OCI-LY7 (cell line): ENCODE results near the gene THSD7A. TPM values are rescaled to one million over a fixed set of nuclear protein-coding genes. Genes with fewer than 3 reads are reported as not detected.

Source experiments
- BruUV-seq: library from RNA; stranded (reverse); fragments of 400-500 nt; replicated peaks from 2 replicates; lab custom pipeline; 2021; lab: Mats Ljungman, UMichigan
- CTCF ChIA-PET: fragments of 300-600 bp; sonication (Branson Sonifier 250); formaldehyde crosslinking; loops from one replicate; lab custom pipeline; 2022; ENCODE audit warnings: antibody characterized with exemption; ENCODE audit not compliant: unreplicated experiment; lab: Charles Lee
- POLR2A ChIA-PET: fragments of 300-600 bp; sonication (Branson Sonifier 250); formaldehyde crosslinking; loops from one replicate; lab custom pipeline; 2022; ENCODE audit warnings: antibody characterized with exemption; lab: Charles Lee
- DNase-seq: peaks from one replicate; pipeline ENCODE4 v3.0.0-alpha.2; 2015; ENCODE audit warnings: low spot score
- H2AFZ ChIP-seq: fragments of 200-600 bp; sonication (generic), shearing (Covaris generic); 2 replicates; pipeline ENCODE4 v1.6.1; 2014; ENCODE audit warnings: mild to moderate bottlenecking, antibody characterized with exemption, low read length, moderate library complexity
- H3K27ac ChIP-seq: fragments of 200-600 bp; sonication (generic); 2 replicates; pipeline ENCODE4 v1.5.1; 2014; ENCODE audit warnings: mixed run types, low read depth, mild to moderate bottlenecking, moderate library complexity, low read length, inconsistent platforms; ENCODE audit not compliant: poor library complexity, severe bottlenecking
- H3K36me3 ChIP-seq: fragments of 200-600 bp; sonication (generic); 2 replicates; pipeline ENCODE4 v1.6.1; 2014; ENCODE audit warnings: mild to moderate bottlenecking, antibody characterized with exemption, low read length, moderate library complexity, mixed read lengths; ENCODE audit not compliant: insufficient read depth
- H3K4me1 ChIP-seq: fragments of 200-600 bp; sonication (generic); 2 replicates; pipeline ENCODE4 v1.5.1; 2014; ENCODE audit warnings: mild to moderate bottlenecking, low read length; ENCODE audit not compliant: insufficient read depth, poor library complexity, severe bottlenecking
- H3K4me2 ChIP-seq: fragments of 200-600 bp; sonication (generic); 2 replicates; pipeline ENCODE4 v1.6.1; 2014; ENCODE audit warnings: mild to moderate bottlenecking, low read length
- H3K4me3 ChIP-seq: fragments of 200-600 bp; sonication (generic); 2 replicates; pipeline ENCODE4 v1.5.1; 2014; ENCODE audit warnings: mild to moderate bottlenecking, low read depth, low read length; ENCODE audit not compliant: poor library complexity, severe bottlenecking
- H3K79me2 ChIP-seq: fragments of 200-600 bp; sonication (generic); 2 replicates; pipeline ENCODE4 v1.6.1; 2016; ENCODE audit warnings: low read depth, mild to moderate bottlenecking, low read length, moderate library complexity, mixed read lengths; ENCODE audit not compliant: insufficient read depth
- H3K9me2 ChIP-seq: fragments of 200-600 bp; sonication (generic); 2 replicates; pipeline ENCODE4 v1.6.1; 2016; ENCODE audit warnings: mild to moderate bottlenecking, low read length, mixed read lengths; ENCODE audit not compliant: insufficient read depth
- H3K9me3 ChIP-seq: fragments of 200-600 bp; sonication (generic); 2 replicates; pipeline ENCODE4 v1.6.1; 2014; ENCODE audit warnings: mild to moderate bottlenecking, mixed run types, low read length, mixed read lengths
- H4K20me1 ChIP-seq: fragments of 200-600 bp; sonication (generic); 2 replicates; pipeline ENCODE4 v1.6.1; 2014; ENCODE audit warnings: mild to moderate bottlenecking, antibody characterized with exemption, low read length, moderate library complexity, mixed read lengths; ENCODE audit not compliant: insufficient read depth
- CTCF ChIP-seq: fragments of 200-600 bp; sonication (generic); conservative IDR thresholded peaks from 2 replicates; pipeline ENCODE4 v1.5.1; 2014; ENCODE audit warnings: mild to moderate bottlenecking, antibody characterized with exemption, low read length, moderate library complexity, mixed read lengths
- EZH2phosphoT487 ChIP-seq: fragments of 200-600 bp; sonication (generic); IDR thresholded peaks from 2 replicates; pipeline ENCODE4 v1.6.1; 2018; ENCODE audit warnings: low read depth, borderline replicate concordance, mild to moderate bottlenecking, mixed run types, antibody characterized with exemption, low read length, moderate library complexity, mixed read lengths
- intact Hi-C: fragments of 100-400 bp; cut with micrococcal nuclease; formaldehyde crosslinking; loops from one replicate; pipeline ENCODE4 v1.10.0; 2022; ENCODE audit not compliant: unreplicated experiment
- total RNA-seq, 2 experiments: library from RNA; depleted of rRNA in 1 of 2; stranded (reverse); fragments of >200 nt in 1 of 2; shearing (Covaris generic) in 1 of 2; gene quantifications; 2 replicates each; pipeline ENCODE4 v1.2.3, GENCODE V29; 2014 to 2022

The THSD7A gene
- total RNA-seq, 2 experiments from 2014 or later, result 0.13 TPM; not detected in 1

DNA sequence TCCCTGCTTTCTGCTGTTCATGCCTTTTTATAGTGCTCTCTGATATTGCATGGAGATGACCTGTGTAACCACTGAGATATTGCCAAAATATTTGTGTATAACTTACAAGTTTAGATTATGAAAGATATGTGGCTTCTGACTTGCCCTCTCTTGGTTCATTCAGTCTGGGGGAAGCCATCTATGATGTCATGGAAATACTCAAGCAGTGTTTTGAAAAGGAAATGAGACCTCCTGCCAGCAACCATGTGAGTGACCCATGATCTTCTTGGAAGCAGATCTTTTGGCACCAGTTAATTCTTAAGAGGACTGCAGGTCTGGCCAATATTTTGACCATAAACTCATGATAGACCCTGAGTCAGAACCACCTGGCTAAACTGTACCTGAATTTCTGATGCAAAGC is 183.0 kb downstream of the THSD7A start:
- H3K9me2 ChIP-seq, result no peaks in the 10 kb centered on the region

DNA sequence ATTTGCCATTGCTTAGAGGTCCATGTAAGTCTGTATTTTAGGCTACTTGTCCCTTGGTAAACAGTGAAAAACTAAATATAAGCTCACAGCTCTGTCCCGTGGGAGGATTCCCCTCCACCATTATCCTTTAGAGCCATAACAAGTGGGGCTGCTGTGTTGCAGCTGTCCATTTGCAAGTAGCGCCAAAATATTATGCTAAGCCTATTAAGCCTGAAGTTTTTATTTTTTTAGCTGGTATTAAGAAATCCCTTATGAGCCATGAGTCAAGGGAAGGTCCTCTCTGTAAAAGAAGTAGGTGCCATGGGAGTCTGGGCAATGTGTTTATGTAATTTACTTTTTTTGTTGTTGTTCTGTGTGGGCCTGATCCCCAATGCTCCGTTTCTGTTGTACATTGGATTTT is 183.9 kb downstream of the THSD7A start:
- Histone ChIP-seq H3K4me2 (no peak overlapping the region), H3K79me2 (no peaks in the 10 kb centered on the region), H3K36me3 (no peaks in the 10 kb centered on the region), H3K4me3 (no peak overlapping the region), H4K20me1 (no peaks in the 10 kb centered on the region), H3K4me1 (no peaks in the 10 kb centered on the region), H2AFZ (no peak overlapping the region), H3K9me2 (no peaks in the 10 kb centered on the region), H3K9me3 (no peaks in the 10 kb centered on the region), H3K27ac (no peak overlapping the region)
- intact Hi-C loops, result no loop called here
- no TSS peak for BruUV-seq
- no peak for DNase-seq
- POLR2A ChIA-PET, result no interaction called here
- CTCF ChIA-PET, result no interaction called here
- TF ChIP-seq EZH2phosphoT487 (no peak), CTCF (no peak)

More for the DNA sequence above, 183.0 kb downstream of the THSD7A start:
- Histone ChIP-seq H4K20me1 (no peaks in the 10 kb centered on the region), H3K79me2 (no peaks in the 10 kb centered on the region), H3K4me3 (no peak overlapping the region), H3K9me3 (no peaks in the 10 kb centered on the region), H3K4me1 (no peaks in the 10 kb centered on the region), H3K4me2 (no peak overlapping the region), H3K36me3 (no peaks in the 10 kb centered on the region), H2AFZ (no peak overlapping the region), H3K27ac (no peak overlapping the region)
- no peak for TF ChIP-seq CTCF
- TF ChIP-seq EZH2phosphoT487, result no peak
- DNase-seq, result no peak
- ChIA-PET CTCF (no interaction called here), POLR2A (no interaction called here)
- BruUV-seq, result no TSS peak
- intact Hi-C loops, result no loop called here

GRCh38 chr7:11642841-11643240 is 189.2 kb downstream of the THSD7A start:
- TF ChIP-seq EZH2phosphoT487 (no peak), CTCF (no peak)
- ChIA-PET CTCF (no interaction called here), POLR2A (interaction anchor here (0.6 kb wide), 1 partner anchor 1636 kb away, joined by 4 read pairs; no protein-coding TSS in a partner anchor)
- Histone ChIP-seq H4K20me1 (no peaks in the 10 kb centered on the region), H3K9me3 (no peaks in the 10 kb centered on the region), H3K4me3 (no peak overlapping the region), H3K79me2 (no peaks in the 10 kb centered on the region), H3K4me2 (no peak overlapping the region), H3K4me1 (no peaks in the 10 kb centered on the region), H3K36me3 (no peaks in the 10 kb centered on the region), H3K9me2 (no peaks in the 10 kb centered on the region), H2AFZ (no peak overlapping the region), H3K27ac (no peak overlapping the region)
- no TSS peak for BruUV-seq
- DNase-seq, result no peak
- intact Hi-C loops, result no loop called here
